Activated T-helper 9 cell treated with anti-CD3 and anti-CD28 coated beads, Interleukin-2, amount 50 U/mL, for 16 hours (primary cell): ENCODE measurements around the gene ARRDC2.
"Not testable (repeated sequence)": the region's sequence is repeated elsewhere in the genome, so short reads cannot be mapped to it uniquely, and the experiment has no call there.

Experiments used
- DNase-seq: peaks from one replicate; pipeline ENCODE4 v3.0.0-alpha.2; 2020; ENCODE audit warnings: low read depth

ARRDC2 gene

DNA sequence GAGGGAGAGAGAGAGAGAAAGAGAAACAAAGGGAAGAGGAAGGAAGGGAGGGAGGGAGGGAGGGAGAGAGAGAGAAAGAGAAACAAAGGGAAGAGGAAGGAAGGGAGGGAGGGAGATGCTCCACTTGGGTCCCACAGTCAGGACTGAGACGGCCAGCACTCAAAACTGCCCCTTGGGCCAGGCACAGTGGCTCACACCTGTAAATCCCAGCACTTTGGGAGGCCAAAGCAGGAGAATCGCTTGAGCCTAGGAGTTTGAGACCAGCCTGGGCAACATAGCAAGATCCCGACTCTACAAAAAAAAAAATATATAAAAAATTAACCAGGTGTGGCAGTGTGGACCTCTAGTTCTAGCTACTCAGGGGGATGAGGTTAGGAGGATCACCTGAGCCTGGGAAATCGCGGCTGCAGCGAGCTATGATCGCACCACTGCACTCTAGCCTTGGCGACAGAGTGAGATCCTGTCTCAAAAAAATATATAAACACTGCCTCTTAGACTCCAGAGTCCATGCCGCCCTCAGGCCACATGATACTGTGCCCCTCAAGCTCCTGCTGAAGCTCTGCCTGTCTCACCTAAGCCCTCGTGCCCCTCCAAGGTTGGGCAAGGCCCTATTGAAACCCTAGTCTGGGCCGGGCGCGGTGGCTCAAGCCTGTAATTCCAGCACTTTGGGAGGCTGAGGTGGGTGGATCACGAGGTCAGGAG is 8.4 kb downstream of the ARRDC2 start:
- no peak for DNase-seq

- DNase-seq: no peak
Observed at GRCh38 chr19:18017275-18018083, 9.5 kb downstream of the ARRDC2 start.

GRCh38 chr19:18020212-18021085 is 12.5 kb downstream of the ARRDC2 start:
- no peak for DNase-seq

DNA sequence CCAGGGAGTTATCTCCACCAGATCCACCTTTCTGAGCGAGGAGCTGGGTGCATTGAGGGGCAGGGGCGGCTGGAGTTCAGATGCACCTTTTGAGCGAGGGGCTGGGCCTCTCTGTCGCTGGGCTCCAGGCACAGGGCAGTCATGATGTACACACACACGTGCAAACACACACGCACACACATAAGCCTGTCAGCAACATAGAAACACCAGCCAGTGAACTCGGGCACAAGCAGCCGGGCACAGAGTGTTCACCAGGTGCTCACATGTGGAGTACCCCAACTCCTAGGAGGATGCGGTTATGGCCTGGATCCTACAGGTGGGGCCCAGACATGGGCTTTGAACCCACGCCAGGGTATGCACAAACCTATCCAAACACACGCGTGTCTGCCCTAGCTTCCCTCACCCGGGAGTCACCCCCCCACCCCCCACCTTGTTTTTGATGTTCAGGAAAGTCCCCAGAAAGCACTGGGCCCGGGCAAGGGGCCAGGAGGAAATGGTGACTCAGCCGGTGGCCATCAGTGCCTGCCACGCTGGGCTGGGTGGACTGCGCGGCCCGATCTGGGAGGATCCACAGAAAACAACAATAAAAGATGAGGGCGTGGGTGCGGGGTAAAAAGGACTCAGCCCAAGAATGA is 13.3 kb downstream of the ARRDC2 start:
- DNase-seq: peak; percentile 62

DNA sequence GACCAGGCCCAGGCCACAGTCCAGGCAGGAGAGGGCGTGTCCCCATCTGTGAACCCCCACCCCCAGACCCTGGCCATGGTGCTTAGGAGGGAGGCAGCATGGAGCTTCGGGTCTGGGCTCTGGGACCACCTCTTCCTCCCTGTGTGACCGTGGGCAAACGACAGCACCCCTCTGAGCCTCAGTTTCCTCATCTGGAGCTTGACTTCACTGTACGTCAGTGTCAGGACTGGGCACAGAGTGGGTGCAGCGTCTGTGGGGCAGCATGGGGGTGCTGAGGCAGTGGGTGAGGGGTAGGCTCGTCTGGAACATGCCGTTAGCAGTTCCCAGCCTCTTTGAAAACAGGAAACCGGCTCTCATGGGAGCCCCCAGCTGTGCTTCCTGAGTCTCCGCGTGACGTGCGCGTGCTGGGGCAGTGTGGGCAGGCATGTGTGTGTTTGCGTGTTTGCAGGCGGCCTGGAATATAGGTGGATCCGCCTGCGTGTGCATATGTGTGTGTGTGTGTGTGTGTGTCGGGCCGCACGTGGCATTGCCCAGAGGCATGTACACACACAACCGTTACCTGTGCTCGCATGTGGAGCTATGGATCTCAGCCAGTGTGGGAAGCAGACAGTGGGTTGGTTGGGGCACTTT is 15.8 kb downstream of the ARRDC2 start:
- DNase-seq: peak; percentile 51

GRCh38 chr19:18027151-18027550 is 19.2 kb downstream of the ARRDC2 start:
- DNase-seq: no peak

GRCh38 chr19:18029617-18030338 is 21.8 kb downstream of the ARRDC2 start:
- DNase-seq: no peak

GRCh38 chr19:18031401-18031800 is 23.4 kb downstream of the ARRDC2 start:
- not testable (repeated sequence) for DNase-seq

DNA sequence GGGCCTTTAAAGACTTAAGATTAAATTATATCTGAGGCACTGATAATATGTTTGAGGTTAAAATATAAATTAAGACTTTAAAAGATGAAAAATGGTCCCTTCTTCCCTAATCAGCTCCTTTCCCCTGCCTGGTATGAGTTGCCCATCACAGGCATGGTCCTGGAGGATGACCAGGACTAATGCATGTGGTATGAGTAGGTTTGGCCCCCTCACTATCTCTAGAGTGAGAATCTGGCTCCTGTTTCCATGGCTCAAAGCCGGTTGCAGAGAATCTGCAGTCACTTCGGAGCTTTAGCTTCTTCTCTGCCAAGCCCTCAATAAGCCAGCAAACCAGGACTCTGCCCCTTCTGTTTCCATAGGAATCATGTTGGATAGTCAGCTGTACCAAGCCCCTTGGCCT is 24.1 kb downstream of the ARRDC2 start:
- not testable (repeated sequence) for DNase-seq

GRCh38 chr19:18041054-18041453 is 33.1 kb downstream of the ARRDC2 start:
- no peak for DNase-seq

DNA sequence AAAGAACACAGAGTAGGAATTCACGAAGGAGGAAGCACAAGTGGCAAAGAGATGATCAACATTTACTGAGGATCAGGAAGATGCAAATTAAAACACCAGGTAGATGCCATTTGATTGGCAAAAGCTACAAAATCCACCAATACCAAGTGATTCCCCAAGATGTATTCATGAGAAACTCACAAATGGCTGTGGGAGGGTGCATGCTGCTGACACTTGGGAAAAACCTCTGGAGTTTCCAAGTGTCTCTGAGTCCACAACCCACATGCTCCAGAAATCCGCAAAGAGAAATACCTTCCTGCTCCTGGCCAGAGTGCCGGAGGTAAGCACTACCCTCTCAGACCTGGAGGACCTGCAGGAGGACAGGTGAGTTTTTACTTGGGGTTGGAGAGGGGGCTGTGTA is 35.7 kb downstream of the ARRDC2 start:
- DNase-seq: no peak

GRCh38 chr19:18044825-18045304 is 36.9 kb downstream of the ARRDC2 start:
- peak; percentile 80 for DNase-seq

GRCh38 chr19:18045307-18046050 is 37.5 kb downstream of the ARRDC2 start:
- DNase-seq: no peak

GRCh38 chr19:18046059-18046718 is 38.2 kb downstream of the ARRDC2 start:
- no peak for DNase-seq

DNA sequence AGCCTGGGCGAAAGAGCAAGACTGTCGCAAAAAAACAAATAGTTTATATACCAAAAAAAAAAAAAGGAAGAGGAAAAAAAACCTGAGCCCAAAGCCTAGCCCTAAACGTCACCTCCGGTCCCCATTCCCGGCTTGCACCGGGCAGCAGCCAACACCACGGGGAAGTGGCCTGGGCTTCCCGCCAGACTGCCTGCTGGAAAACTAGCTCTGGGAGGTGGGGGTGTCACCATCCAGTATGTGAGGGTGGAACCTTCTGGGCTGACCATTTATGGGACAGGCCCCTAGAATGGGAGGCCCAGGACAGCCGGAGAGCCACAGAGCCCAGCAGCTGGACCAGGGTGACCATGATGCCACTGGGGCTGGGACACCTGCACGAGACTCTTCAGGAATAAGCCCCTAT is 41.4 kb downstream of the ARRDC2 start:
- DNase-seq: no peak

DNA sequence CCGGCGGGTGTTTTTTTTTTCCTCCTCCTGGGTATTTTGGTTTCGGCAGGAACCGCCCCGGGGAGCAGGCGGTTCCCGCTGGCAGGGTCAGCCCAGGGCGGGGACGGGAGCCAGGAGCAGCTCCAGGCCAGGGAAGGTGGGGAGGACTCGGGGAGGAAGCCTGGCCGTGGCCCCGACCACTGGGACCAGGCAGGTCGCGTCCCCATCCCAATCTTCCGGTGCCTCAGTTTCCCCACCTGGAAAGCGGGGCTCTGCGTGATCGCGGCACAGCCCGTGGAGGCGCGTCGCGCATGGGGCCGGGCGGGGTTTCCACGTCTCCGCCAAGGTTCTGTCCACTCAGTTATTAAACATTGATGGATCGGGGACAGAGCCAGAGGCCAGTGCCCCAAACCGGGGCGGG is 43.9 kb downstream of the ARRDC2 start:
- DNase-seq: no peak

DNA sequence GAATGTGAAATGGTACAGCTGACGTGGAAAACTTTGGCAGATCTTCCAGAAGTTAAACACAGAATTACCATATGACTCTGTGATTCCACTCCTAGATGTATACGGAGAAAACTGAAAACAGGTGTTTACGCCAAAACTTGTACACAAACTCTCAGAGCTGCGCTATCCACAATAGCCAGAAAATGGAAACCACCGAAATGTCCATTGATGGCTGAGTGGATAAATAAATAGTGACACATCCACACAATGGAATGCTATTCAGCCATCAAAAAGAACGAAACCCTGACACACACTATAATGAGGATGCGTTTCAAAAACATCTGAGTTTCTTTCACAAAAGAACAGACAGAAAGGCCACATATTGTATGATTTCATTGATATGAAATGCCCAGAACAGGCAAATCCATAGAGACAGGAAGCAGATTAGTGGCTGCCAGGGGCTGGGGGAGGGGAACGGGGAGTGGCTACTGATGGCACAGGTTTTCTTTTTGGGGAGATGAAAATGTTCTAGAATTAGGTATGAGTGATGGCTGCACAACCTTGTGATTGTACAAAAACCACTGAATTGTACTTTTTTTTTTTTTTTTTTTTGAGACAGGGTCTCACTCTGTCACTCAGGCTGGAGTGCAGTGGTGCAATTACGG is 45.7 kb downstream of the ARRDC2 start:
- no peak for DNase-seq

- no peak for DNase-seq
Observed at GRCh38 chr19:18055967-18056366, 48.0 kb downstream of the ARRDC2 start.

- no peak for DNase-seq
Observed at GRCh38 chr19:18057557-18057956, 49.6 kb downstream of the ARRDC2 start.
